OCI-LY1 (cell line): ENCODE measurements around the gene INPP4A.

ENCODE experiments used
- CTCF ChIP-seq: fragments of 200-600 bp; sonication (generic), shearing (Covaris generic); IDR thresholded peaks from 2 replicates; pipeline ENCODE4 v1.5.1; 2017; ENCODE audit warnings: mild to moderate bottlenecking, antibody characterized with exemption, low read length, moderate library complexity, mixed read lengths
- EZH2 ChIP-seq: fragments of 200-600 bp; sonication (generic), shearing (Covaris generic); IDR thresholded peaks from 2 replicates; pipeline ENCODE4 v1.8.0; 2017; ENCODE audit warnings: borderline replicate concordance, mixed run types, mild to moderate bottlenecking, antibody characterized with exemption, low read length, moderate library complexity, mixed read lengths

GRCh38 chr2:98561902-98562695 lies 117.4 kb downstream of the INPP4A start:
- TF ChIP-seq CTCF: no peak
- TF ChIP-seq EZH2: no peak
